H9 (cell line): Measurements from ENCODE around the gene S100Z. TPM values are rescaled to one million over a fixed set of nuclear protein-coding genes. Genes with fewer than 3 reads are reported as not detected.

ENCODE experiments used
- DNase-seq: peaks from one replicate; pipeline ENCODE4 v3.0.0-alpha.2; 2017
- H2AFZ ChIP-seq: one replicate; pipeline ENCODE4 v1.6.1; 2013; ENCODE audit warnings: mild to moderate bottlenecking, low read length, control low read depth, moderate library complexity
- H2AK5ac ChIP-seq: 2 replicates; pipeline ENCODE4 v1.6.1; 2013; ENCODE audit warnings: low read length, control low read depth, mixed read lengths; ENCODE audit not compliant: insufficient read length
- H2BK120ac ChIP-seq: one replicate; pipeline ENCODE4 v1.6.1; 2013; ENCODE audit warnings: low read depth, mild to moderate bottlenecking, low read length, control low read depth, inconsistent platforms; ENCODE audit not compliant: poor library complexity, severe bottlenecking
- H2BK12ac ChIP-seq: 2 replicates; pipeline ENCODE4 v1.6.1; 2013; ENCODE audit warnings: low read length, control low read depth, mixed read lengths, low read depth; ENCODE audit not compliant: insufficient read length
- H2BK15ac ChIP-seq: 2 replicates; pipeline ENCODE4 v1.6.1; 2013; ENCODE audit warnings: low read depth, low read length, control low read depth
- H2BK20ac ChIP-seq: one replicate; pipeline ENCODE4 v1.6.1; 2013; ENCODE audit warnings: low read depth, mild to moderate bottlenecking, low read length, control low read depth, inconsistent platforms; ENCODE audit not compliant: poor library complexity, severe bottlenecking
- H2BK5ac ChIP-seq: 2 replicates; pipeline ENCODE4 v1.6.1; 2013; ENCODE audit warnings: low read length, control low read depth, mixed read lengths; ENCODE audit not compliant: insufficient read length
- H3K14ac ChIP-seq: 2 replicates; pipeline ENCODE4 v1.6.1; 2013; ENCODE audit warnings: low read length, control low read depth; ENCODE audit not compliant: insufficient read depth
- H3K18ac ChIP-seq: 2 replicates; pipeline ENCODE4 v1.6.1; 2013; ENCODE audit warnings: low read depth, mild to moderate bottlenecking, mixed read lengths, low read length, control low read depth; ENCODE audit not compliant: insufficient read length
- H3K23ac ChIP-seq: 2 replicates; pipeline ENCODE4 v1.6.1; 2013; ENCODE audit warnings: low read length, control low read depth, mixed read lengths, low read depth; ENCODE audit not compliant: insufficient read length
- H3K23me2 ChIP-seq: 2 replicates; pipeline ENCODE4 v1.6.1; 2013; ENCODE audit warnings: low read depth, mild to moderate bottlenecking, mixed read lengths, low read length, control low read depth; ENCODE audit not compliant: insufficient read length, poor library complexity, severe bottlenecking
- H3K27ac ChIP-seq: 2 replicates; pipeline ENCODE4 v1.5.1; 2013; ENCODE audit warnings: low read length, control low read depth, mixed read lengths, low read depth; ENCODE audit not compliant: insufficient read length
- H3K27me3 ChIP-seq: 2 replicates; pipeline ENCODE4 v1.6.1; 2013; ENCODE audit warnings: low read length, control low read depth, inconsistent platforms; ENCODE audit not compliant: insufficient read depth
- H3K4ac ChIP-seq: 2 replicates; pipeline ENCODE4 v1.6.1; 2013; ENCODE audit warnings: low read depth, mild to moderate bottlenecking, control low read depth, inconsistent platforms, low read length, moderate library complexity
- H3K4me1 ChIP-seq: 2 replicates; pipeline ENCODE4 v1.6.1; 2013; ENCODE audit warnings: low read length, control low read depth, inconsistent platforms; ENCODE audit not compliant: insufficient read depth
- H3K4me2 ChIP-seq: 2 replicates; pipeline ENCODE4 v1.6.1; 2013; ENCODE audit warnings: low read length, control low read depth, mixed read lengths; ENCODE audit not compliant: insufficient read length, insufficient read depth
- H3K56ac ChIP-seq: 2 replicates; pipeline ENCODE4 v1.6.1; 2013; ENCODE audit warnings: low read depth, mild to moderate bottlenecking, mixed read lengths, low read length, control low read depth; ENCODE audit not compliant: insufficient read length
- H3K79me1 ChIP-seq: 2 replicates; pipeline ENCODE4 v1.6.1; 2013; ENCODE audit warnings: low read depth, mild to moderate bottlenecking, moderate library complexity, low read length, control low read depth, inconsistent platforms; ENCODE audit not compliant: insufficient read depth, poor library complexity, severe bottlenecking
- H3K79me2 ChIP-seq: 2 replicates; pipeline ENCODE4 v1.6.1; 2013; ENCODE audit warnings: low read length, control low read depth, inconsistent platforms; ENCODE audit not compliant: insufficient read depth
- H3K9ac ChIP-seq: 2 replicates; pipeline ENCODE4 v1.6.1; 2013; ENCODE audit warnings: low read length, control low read depth, mixed read lengths; ENCODE audit not compliant: insufficient read length; ENCODE audit errors: extremely low read depth
- H3K9me3 ChIP-seq: one replicate; pipeline ENCODE4 v1.6.1; 2013; ENCODE audit warnings: low read depth, low read length, inconsistent platforms; ENCODE audit not compliant: control insufficient read depth
- H3T11ph ChIP-seq: one replicate; pipeline ENCODE4 v1.6.1; 2013; ENCODE audit warnings: mild to moderate bottlenecking, low read length, control low read depth, inconsistent platforms
- H4K20me1 ChIP-seq: one replicate; pipeline ENCODE4 v1.6.1; 2013; ENCODE audit not compliant: control insufficient read depth, insufficient read length, insufficient read depth
- H4K5ac ChIP-seq: 2 replicates; pipeline ENCODE4 v1.6.1; 2013; ENCODE audit warnings: low read depth, mild to moderate bottlenecking, mixed read lengths, low read length, control low read depth; ENCODE audit not compliant: insufficient read length
- H4K8ac ChIP-seq: replicated peaks from 2 replicates; pipeline ENCODE4 v1.6.1; 2013; ENCODE audit warnings: low read length, control low read depth, mixed read lengths, low read depth; ENCODE audit not compliant: insufficient read length
- H4K91ac ChIP-seq: 2 replicates; pipeline ENCODE4 v1.6.1; 2013; ENCODE audit warnings: low read depth, mild to moderate bottlenecking, moderate library complexity, mixed read lengths, low read length, control low read depth; ENCODE audit not compliant: insufficient read length
- H3K27ac Mint-ChIP-seq, 3 experiments: 2 replicates in 2 of 3; 3 replicates in 1 of 3; pipeline ENCODE4 v1.8.0; 2020 to 2021; ENCODE audit warnings: mixed read lengths in 3 of 3, mild to moderate bottlenecking in 1 of 3, moderate library complexity in 1 of 3
- H3K27me3 Mint-ChIP-seq: 2 replicates; pipeline ENCODE4 v1.8.0; 2021; ENCODE audit warnings: low read depth, mild to moderate bottlenecking, moderate library complexity, mixed read lengths
- H3K36me3 Mint-ChIP-seq, 3 experiments: 2 replicates in 2 of 3; 3 replicates in 1 of 3; pipeline ENCODE4 v1.8.0; 2020 to 2021; ENCODE audit warnings: low read depth in 3 of 3, mixed read lengths in 3 of 3; ENCODE audit not compliant: insufficient read depth in 1 of 3
- H3K4me1 Mint-ChIP-seq, 2 experiments: 2 replicates each; pipeline ENCODE4 v1.8.0; 2020; ENCODE audit warnings: mixed read lengths in 2 of 2
- H3K4me3 Mint-ChIP-seq, 2 experiments: 2 replicates in 1 of 2; 3 replicates in 1 of 2; pipeline ENCODE4 v1.8.0; 2020 to 2021; ENCODE audit warnings: mild to moderate bottlenecking in 2 of 2, mixed read lengths in 2 of 2, moderate library complexity in 1 of 2
- H3K9me3 Mint-ChIP-seq, 2 experiments: 2 replicates in 1 of 2; 3 replicates in 1 of 2; pipeline ENCODE4 v1.8.0; 2020; ENCODE audit warnings: mild to moderate bottlenecking in 2 of 2, mixed read lengths in 2 of 2, moderate library complexity in 1 of 2
- WGBS: extraction: QIAGEN DNeasy Blood & Tissue Kit; methylation state at CpG from one replicate; pipeline ENCODE4 v1.1.7; 2013; ENCODE audit warnings: missing lambda C conversion rate, low lambda C conversion rate, mixed read lengths; ENCODE audit not compliant: insufficient read length; ENCODE audit errors: extremely low coverage; 5-methylcytosine and 5-hydroxymethylcytosine counted together
- total RNA-seq: library from RNA; stranded (reverse); gene quantifications from 2 replicates; pipeline ENCODE4 v1.2.1, GENCODE V29; 2021
- TF ChIP-seq, protein P1 (sequence below): fragments of 200-600 bp; sonication (generic); conservative IDR thresholded peaks from 3 replicates; pipeline ENCODE4 v1.8.0; 2021; ENCODE audit warnings: antibody characterized with exemption, mild to moderate bottlenecking

Gene S100Z
- total RNA-seq, 1 experiment from 2014 or later = not detected

DNA sequence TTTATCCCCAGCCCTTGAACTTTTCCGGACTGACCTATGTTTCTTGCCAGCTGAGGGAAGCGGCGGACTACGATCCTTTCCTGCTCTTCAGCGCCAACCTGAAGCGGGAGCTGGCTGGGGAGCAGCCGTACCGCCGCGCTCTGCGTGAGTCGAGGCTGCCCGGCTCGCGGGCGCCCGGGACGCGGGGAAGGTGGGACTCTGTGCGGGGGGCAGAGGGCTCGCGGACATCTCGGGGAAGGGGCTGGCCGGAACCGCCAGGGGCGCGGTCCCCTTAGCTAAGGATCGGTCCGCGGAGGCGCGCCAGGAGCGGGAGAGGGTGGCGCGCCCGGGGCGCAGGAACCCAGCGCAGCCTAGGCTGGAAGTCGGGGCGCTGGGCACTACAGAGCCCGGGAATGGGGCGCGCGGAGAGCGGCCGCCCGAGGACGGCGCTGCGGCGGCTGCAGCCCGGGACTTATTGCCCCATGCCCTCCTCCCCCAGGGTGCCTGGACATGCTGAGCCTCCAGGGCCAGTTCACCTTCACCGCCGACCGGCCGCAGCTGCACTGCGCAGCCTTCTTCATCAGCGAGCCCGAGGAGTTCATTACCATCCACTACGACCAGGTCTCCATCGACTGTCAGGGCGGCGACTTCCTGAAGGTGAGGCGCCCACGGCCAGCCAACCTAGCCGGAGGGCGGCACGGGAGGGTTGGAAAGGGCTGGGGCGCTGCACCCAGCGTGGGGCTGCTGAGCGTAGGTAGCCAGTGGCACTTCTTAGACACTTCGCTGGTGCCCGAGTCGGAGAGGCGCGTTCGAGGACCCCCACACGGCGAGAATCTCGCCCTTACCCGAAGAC, 104.0 kb downstream of the S100Z start:
- Mint-ChIP-seq H3K27ac (no peak overlapping the region), H3K4me1 (peaks cover 12 to 14% of the 10 kb centered on the region in 2 experiments), H3K9me3 (no peaks in the 10 kb centered on the region; a peak in 1 of 5 replicates), H3K4me3 (peak overlapping the region; percentile 68 to 80), H3K27me3 (peaks cover 67% of the 10 kb centered on the region), H3K36me3 (no peaks in the 10 kb centered on the region; a peak in 1 of 7 replicates)
- H3K79me2 ChIP-seq = no peaks in the 10 kb centered on the region
- H2BK120ac ChIP-seq = no peak overlapping the region
- no peak overlapping the region; the same call in 1 of the 2 replicates for H3K14ac ChIP-seq
- no peak overlapping the region for H3T11ph ChIP-seq
- H4K20me1 ChIP-seq = no peaks in the 10 kb centered on the region
- WGBS = no CpG with 5 or more reads among the region's 81 CpGs
- H3K56ac ChIP-seq = no peak overlapping the region
- H3K4me2 ChIP-seq = peak overlapping the region; percentile 89
- TF ChIP-seq, protein P1, sequence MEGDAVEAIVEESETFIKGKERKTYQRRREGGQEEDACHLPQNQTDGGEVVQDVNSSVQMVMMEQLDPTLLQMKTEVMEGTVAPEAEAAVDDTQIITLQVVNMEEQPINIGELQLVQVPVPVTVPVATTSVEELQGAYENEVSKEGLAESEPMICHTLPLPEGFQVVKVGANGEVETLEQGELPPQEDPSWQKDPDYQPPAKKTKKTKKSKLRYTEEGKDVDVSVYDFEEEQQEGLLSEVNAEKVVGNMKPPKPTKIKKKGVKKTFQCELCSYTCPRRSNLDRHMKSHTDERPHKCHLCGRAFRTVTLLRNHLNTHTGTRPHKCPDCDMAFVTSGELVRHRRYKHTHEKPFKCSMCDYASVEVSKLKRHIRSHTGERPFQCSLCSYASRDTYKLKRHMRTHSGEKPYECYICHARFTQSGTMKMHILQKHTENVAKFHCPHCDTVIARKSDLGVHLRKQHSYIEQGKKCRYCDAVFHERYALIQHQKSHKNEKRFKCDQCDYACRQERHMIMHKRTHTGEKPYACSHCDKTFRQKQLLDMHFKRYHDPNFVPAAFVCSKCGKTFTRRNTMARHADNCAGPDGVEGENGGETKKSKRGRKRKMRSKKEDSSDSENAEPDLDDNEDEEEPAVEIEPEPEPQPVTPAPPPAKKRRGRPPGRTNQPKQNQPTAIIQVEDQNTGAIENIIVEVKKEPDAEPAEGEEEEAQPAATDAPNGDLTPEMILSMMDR = peak; percentile 43
- H4K5ac ChIP-seq = no peak overlapping the region
- H3K4me1 ChIP-seq = peaks cover 3% of the 10 kb centered on the region; the same call in 1 of the 2 replicates
- no peak overlapping the region for H3K23ac ChIP-seq
- no peak overlapping the region for H4K91ac ChIP-seq
- DNase-seq = peak; percentile 38
- H3K27me3 ChIP-seq = peaks cover 33% of the 10 kb centered on the region
- H2BK20ac ChIP-seq = no peak overlapping the region
- no peak overlapping the region for H3K4ac ChIP-seq
- no peak overlapping the region for H2BK5ac ChIP-seq
- no peak overlapping the region for H3K9ac ChIP-seq
- no peak overlapping the region for H2AFZ ChIP-seq
- H3K79me1 ChIP-seq = no peaks in the 10 kb centered on the region
- no peak overlapping the region for H3K18ac ChIP-seq
- H2BK12ac ChIP-seq = no peak overlapping the region
- H3K9me3 ChIP-seq = no peaks in the 10 kb centered on the region
- peaks cover 14% of the 10 kb centered on the region for H3K23me2 ChIP-seq
- no peak overlapping the region for H2AK5ac ChIP-seq
- H4K8ac ChIP-seq = no peak overlapping the region
- H2BK15ac ChIP-seq = no peak overlapping the region
- H3K27ac ChIP-seq = no peak overlapping the region
